GM18907 (cell line): ENCODE results near the gene RXFP1.

Source experiments
- ATAC-seq: cut with Tn5 transposase; IDR thresholded peaks from one replicate; pipeline ENCODE4 v1.9.1; 2021; ENCODE audit warnings: mild to moderate bottlenecking, moderate library complexity; ENCODE audit not compliant: unreplicated experiment

Gene RXFP1

DNA sequence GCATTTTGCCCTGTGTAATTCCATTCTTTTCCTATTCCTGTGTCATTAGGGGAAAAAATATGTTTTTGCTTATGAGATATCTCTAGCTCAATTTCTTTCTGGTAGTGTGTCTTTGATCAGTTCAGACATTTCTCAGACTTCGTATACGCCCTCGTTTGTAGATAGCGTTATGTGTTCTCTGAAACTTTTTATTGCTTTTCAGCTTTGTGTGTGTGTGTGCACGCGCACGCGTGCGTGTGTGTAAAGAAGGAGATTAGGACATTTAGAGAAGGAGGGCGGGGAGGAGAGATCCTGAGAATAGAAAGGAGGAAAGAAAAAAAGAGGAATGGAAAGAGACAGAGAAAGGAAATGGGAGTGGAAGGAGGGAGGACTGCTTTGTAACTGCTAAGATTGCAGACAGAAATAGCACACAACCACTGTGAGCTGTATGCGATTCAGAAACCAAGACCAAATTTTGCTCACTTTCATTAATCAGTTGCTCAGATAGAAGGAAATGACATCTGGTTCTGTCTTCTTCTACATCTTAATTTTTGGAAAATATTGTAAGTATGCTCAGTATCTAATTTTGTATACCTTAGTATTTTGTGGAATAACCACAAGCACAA, at the start of gene RXFP1:
Gene RXFP1, plus strand, starts transcription at position 399 of the 605 bp plus-strand sequence. Its CDS starts 95 bp downstream, at position 494.
- ATAC-seq = no peak

DNA sequence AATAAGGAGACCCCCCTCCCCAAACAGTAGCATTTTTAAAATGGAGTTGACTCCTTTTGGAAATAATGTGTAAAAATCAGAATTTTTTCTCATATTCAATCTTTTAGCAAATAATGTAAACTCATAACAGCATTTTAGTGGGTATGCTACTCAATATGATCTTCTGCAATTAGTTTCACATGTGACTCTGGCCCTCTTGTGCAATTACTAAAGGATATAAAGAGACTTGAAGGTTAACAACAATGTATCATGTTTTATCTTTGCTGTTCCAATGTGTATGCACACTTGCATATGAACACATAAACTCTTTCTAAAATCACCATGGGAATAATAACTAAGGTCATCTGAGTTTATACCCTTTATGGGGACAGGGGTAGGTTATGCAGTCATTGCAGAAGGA, 39.9 kb upstream of the RXFP1 start:
- ATAC-seq = no peak

DNA sequence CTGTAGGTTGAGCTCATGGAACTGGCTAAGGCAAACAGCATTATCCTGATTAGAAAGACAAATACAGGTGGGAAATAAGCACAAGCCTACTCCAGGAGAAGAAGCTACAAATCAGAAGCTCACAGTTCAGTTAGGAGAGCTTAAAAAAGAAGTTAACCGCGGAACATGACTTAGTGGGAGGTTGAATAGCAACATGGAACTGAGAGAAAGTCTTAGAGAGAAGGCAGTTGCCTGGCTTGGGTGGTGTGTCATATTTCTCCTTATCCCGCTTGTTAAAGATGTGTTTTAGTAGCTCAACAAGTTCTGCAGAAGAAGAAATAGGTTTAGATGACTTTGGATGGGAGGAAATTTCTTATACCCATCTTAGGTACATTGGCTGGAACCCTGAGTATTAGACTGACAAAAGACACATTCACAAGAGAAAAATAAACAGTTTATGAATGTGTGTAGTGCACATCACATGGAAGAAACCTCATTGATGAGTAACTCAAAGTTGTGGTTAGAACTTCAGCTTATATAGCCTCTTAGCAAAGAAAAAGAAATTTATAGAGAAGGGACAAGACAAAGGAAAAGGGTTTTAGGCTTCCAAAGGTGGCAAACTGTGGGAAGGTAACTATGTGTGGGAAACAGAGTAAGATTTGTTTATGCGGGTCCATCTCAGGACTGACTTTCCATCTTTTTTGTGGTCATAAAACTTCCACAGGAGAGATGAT, 37.4 kb upstream of the RXFP1 start:
- ATAC-seq = no peak

DNA sequence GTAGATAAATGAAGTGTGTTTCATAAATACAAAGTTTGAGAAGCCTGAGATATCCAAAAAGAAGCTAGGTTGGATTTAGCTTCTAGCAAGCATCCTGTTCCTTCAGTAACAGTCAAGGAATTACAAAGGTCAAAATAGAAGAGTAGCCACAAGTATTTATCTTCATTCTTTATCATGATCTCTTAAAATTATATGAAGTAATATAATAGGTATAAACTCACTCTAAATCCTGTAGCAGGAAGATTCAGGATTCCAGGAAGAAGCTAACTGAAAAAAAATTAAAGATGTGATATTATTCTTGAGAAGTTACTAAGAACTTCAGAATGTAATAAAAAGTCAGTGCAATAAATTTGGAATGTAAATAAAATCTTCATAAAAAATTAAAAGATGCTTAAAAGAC, 31.1 kb upstream of the RXFP1 start:
- no peak for ATAC-seq

DNA sequence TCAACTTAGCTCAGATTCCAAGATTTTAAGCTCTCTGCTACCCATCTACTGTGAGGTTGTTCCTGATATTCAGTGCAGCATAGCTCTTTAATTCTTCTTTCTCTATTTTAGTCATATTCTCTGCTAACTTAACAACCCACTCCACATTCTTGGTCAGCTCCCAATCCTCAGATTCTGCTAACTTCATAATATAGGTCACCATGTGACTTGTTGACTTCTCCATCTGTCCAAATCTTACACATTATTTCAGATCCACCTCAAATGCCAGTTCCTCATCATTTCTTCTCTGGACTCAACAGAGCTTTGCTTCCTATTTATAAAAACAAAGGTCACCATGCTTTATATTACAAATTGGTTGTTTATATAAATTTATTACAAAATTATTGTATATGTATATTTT, 29.3 kb upstream of the RXFP1 start:
- no peak for ATAC-seq

DNA sequence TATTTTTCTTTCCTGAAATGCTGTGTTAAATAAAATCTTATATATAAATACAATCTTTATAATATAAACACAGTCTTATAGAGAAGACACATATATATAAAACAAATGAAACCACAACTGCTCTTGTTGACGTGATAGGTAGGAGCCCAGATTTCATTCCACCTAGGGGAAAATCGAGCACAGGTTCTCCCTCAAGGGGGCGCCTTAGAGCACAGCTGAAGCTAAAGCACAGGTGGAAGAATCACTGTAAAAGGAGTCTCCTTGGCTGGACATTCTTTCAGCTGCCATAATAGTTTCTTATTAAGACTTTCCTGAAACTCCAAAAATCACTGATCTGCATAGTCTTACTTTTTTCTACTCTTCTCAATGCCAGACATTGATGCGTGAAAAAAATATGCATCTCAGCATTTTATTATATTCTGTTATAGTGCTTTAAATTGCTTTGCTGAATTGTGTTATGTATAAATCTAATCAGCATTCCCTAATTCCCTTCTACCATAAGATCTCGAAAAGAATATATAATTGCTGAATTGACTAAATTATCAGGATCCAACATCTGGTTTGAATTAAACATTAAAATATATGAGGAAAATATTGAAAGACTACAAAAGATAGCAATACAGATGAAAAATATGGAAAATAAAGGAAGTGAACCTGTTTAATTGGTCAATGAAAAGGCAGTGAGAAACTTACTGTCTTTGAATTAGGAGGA, 25.5 kb upstream of the RXFP1 start:
- ATAC-seq = no peak

DNA sequence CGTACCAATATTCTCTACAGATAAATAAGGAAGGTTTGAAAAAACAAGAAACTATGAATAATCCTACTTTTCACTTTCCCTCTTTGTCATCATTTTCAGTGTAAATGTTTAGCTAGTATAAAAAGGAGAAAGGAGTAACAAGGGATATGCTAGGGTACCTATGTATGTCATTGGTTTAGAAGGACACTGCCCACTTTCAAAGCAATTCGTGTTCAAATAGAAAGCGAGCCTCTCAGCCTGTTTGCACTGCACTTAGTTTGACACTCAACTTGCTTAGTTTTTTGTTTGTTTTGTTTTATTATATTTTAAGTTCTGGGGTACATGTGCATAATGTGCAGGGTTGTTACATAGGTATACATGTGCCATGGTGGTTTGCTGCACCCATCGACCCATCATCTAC, 21.6 kb upstream of the RXFP1 start:
- ATAC-seq = no peak

DNA sequence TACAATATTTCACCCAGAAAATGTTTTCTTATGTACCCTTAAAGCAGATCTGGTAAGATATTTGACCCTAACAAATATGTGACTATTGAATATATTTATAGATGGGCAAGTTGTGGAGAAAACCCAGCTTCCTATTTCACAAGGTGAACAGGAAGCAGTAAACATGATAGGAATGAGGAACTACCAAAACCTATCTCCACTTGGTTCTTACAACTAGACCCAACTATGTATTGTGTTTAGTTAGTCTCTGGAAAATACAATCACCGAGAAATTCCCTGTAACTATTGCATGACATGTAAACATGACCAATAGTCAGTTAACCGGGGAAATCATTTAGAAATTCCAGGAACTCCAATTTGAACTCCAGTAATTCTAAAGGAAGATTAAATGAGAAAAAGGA, 8.4 kb upstream of the RXFP1 start:
- ATAC-seq = no peak

DNA sequence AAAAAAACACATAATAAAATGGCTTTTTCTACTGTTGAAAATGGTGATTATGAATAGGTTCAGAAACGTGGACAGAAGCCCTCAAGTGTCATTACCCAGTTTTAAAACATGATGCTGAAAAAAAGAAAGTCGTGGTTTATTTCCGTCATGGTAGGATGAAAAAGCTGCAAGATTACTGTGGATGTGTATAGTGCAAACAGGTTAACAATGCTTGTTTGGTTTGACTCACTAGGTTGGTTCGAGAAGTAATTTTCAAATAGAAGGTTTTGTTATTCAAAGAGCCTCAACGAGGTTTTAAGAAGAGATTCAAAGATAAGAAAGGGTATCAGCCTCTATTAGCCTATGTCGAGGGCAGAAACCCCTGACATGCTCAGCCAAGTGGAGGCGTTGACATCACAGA, 2.5 kb upstream of the RXFP1 start:
- no peak for ATAC-seq

DNA sequence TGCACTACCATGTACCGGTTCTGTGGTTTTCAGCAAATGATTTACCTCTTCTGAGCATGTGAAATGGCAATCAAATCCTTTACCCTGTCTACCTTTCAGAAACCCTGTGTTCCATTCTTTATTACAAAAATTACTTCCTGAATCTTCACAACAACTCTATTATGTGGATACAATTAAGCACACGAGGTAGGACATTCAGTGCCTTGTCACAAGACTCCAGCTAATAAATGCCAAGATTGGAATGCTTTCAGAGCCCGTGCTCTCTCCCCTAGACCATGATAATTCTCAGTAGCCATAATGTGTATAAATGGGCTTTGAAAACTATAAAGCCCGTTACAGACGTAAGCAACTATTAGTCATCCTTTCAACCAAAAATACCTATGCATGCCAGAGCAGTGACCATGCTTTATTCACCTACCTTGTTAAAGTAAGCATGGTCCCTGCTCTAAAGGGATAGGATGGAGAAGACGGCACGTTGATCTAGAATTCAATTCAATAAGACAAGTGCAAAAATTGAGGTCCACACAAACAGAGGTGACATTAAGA, 2.4 kb downstream of the RXFP1 start:
- no peak for ATAC-seq

DNA sequence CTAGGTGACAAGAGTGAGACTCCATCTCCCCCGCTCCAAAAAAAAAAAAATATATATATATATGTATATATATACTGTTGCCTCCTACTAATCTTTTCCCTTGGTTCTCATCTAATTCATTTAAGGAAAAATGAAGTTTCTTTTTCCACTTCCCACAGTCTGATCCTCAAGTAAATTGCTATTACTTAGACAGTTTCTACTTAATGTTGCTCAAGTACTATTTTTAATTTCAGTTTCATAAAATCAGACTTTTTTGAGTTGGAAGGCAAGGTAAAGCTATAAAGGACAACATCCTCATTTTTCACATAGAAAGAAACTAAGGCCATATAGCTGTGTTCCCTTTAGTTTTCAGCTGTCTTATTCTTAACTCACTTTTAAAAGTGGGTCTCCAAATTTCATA, 5.8 kb downstream of the RXFP1 start:
- ATAC-seq = no peak

DNA sequence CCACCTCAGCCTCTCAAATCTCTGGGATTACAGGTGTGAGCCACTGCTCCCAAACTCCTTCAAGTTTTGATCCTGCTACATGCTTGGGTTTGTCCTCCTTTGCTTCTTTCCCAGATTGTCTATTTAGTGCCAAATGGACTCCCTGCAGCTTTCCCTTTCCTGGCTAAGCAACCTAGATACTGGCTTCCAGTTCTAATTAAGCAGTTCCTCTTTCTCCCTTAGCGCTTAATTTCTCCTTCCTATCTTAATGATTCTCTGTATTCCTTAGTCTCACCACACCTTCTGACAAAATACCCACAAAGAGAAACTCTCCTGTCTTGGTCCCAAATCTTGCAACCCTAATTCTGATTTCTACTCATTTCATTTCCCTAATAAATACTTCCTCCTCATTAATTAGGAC, 7.8 kb downstream of the RXFP1 start:
- ATAC-seq = no peak

DNA sequence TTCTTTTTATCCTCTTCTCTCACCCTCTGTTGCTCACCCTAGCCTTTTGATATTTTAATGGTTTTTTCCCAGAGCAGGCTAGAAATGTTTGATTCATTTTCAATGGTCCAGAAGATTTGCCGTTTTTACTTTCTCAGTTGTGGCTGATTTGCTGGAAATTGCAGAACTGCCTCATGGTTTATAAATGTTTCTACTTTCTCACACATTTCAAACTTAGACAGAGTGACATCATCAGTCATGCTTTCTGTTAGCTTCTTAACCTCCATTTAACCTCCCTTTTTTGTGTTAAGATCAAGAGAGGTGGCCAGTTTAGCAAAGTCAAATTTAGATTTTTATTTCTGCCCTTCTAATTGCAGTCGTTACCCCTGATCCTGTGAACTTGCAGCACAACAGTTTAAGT, 8.7 kb downstream of the RXFP1 start:
- no peak for ATAC-seq

DNA sequence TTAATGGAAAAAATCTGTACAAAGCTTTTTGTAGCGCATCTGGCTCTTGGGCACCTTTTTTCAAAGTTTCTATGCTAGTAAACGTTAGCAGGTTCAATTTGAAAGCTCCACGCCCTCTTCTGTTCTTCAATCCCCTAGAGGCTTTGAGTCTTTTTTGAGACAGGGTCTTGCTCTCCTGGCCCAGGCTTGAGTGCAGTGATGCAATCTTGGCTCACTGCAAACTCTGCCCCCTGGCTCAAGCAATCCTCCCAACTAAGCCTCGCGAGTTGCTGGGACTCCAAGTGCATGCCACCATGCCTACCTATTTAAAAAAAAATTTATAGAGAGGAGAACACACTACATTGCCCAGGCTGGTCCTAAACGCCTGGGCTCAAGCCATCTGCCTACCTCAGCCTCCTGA, 9.2 kb downstream of the RXFP1 start:
- ATAC-seq = no peak

DNA sequence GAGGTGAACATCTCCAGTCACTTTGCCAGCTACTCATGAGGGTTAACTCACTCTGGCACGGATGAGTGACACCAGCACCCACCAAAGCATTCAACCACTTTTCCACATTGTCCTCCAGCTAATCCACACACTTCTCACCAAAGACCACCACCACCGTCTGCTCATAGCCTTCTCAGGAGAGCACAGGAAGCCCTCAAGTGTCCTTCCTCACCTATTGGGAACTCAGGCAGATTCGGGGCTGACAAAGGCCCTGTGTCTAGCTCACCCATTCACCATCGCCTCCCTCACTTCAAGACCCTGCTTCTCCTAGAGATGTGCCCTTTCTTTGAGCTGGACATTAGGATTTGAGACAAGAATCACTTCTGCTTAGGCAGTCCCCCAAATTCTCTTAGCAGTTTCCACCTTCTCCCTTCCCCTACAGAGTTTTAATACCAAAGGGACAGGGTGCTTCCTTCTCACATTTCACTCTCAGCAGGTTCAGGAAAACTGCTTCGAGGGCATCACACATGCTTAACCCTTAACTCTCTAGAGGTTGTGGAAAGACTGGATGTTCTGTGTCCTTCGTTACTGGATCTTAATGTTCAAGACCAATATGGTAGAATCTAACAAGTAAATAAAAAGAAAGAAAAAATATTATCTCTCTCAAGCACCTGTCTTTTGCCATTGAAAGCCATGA, 11.0 kb downstream of the RXFP1 start:
- ATAC-seq = no peak

DNA sequence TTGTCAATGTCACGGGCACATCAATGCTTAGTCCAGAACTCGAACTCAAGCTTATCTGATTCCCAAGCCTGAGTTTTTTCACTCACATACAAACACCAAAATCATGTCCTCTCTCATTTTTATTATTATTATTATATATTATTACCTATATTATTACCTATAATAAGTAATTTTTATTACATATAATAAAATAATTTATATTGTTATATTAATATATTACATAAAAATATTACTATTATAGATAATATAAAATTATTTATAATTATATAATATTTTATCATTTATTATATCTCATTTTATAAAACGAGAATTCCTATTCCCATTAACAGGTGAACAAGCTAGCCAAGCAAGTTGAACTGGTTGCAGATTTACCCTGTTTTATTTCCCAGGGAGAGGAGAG, 13.0 kb downstream of the RXFP1 start:
- ATAC-seq = no peak

DNA sequence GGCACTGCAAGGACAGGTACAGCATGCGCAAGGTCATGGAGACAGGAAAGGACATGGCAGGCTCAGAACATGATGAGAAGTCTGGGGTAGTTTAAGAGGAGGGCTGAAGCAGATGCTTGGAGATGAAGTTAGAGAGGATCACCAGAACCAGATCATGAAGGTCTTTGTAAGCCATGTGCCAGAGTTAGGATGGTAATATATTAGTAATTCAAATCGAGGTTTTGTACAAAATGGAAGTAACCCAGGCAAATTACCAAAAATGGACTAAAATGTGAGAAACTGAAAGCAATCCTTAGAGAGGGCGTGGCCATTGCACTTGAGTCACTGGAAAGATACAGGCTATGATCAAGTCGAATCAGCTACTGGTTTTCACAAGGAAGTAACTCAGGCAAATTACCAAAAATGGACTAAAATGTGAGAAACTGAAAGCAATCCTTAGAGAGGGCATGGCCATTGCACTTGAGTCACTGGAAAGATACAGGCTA, 13.5 kb downstream of the RXFP1 start:
- ATAC-seq = peak; percentile 75

DNA sequence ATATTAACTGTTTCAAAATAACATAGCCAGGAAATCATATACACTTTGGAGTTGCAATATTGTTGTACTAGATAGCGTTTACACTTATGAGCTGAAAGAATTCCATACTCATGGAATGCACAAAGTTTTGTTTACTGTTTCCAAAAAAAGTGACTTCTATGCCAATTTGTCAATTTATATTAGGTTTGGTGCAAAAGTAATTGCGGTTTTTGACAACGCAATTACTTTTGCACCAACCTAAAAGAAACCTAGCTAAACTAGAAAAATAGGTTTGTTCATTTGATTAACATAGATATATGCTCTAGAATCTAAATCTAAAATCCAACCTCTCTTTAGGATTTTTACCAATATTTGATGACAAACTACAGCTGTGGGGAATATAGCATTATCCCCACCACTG, 15.2 kb downstream of the RXFP1 start:
- ATAC-seq = no peak

DNA sequence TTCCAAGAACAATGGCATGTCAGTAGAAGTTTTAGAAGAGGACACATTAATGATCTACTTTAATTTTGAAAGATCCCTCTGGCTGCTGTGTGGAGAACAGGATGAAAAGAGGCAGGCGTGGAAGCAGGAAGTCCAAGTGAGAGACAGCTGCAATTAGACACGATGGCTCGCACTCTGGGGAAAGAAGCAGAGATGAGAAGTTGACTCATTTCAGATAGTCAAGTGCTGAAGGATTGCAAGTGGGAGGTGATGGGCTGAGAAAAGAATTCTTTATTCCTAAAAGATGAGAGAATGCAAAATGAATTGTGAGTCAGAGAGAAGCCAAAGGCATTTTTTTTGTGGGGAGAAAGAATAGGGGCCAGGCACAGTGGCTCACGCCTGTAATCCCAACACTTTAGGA, 16.5 kb downstream of the RXFP1 start:
- no peak for ATAC-seq

DNA sequence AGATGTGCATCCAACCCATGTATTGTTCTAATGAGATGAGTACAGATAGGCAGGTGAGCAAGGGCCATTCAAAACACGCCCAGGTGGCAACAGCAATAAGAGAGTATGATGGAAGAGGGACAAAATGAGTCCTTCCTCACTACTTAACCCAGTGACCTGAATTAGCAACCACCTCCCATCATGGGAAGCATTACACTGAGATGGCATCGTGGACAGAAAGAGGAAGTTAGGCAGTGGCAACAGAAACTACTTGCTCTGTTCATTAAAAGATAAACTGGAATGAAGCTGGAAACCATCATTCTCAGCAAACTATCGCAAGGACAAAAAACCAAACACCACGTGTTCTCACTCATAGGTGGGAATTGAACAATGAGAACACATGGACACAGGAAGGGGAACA, 17.2 kb downstream of the RXFP1 start:
- ATAC-seq = no peak
